HL-60 (cell line): ENCODE results near the gene USP21.

Experiments used
- DNase-seq, 2 experiments: peaks; one replicate each; pipeline ENCODE4 v3.0.0-alpha.2; 2010 to 2020; ENCODE audit warnings: low read depth in 1 of 2, low spot score in 1 of 2
- H3K27ac ChIP-seq: fragments of 250-450 bp; sonication (Bioruptor Pico); replicated peaks from 2 replicates; pipeline ENCODE4 v1.5.1; 2020; ENCODE audit warnings: mild to moderate bottlenecking, moderate library complexity
- H3K27me3 ChIP-seq: fragments of 250-450 bp; sonication (Bioruptor Pico); 2 replicates; pipeline ENCODE4 v1.5.1; 2021; ENCODE audit warnings: mild to moderate bottlenecking, moderate library complexity; ENCODE audit not compliant: insufficient read depth, poor library complexity, severe bottlenecking
- H3K4me3 ChIP-seq: replicated peaks from 2 replicates; pipeline ENCODE4 v1.5.1; 2011; ENCODE audit warnings: mild to moderate bottlenecking, control low read depth, low read length; ENCODE audit not compliant: insufficient read depth
- GABPA ChIP-seq: IDR thresholded peaks from 2 replicates; pipeline ENCODE4 v1.6.1; 2012; ENCODE audit warnings: low read depth
- POLR2AphosphoS5 ChIP-seq: IDR thresholded peaks from 2 replicates; pipeline ENCODE4 v1.6.1; 2012; ENCODE audit warnings: low read depth
- SPI1 ChIP-seq: IDR thresholded peaks from 2 replicates; pipeline ENCODE4 v1.6.1; 2012; ENCODE audit warnings: low read depth, mild to moderate bottlenecking, borderline replicate concordance
- TF ChIP-seq, protein P1 (sequence below): IDR thresholded peaks from 2 replicates; pipeline ENCODE4 v1.6.1; 2012; ENCODE audit warnings: low read depth; ENCODE audit not compliant: insufficient replicate concordance
- TF ChIP-seq, protein P2 (sequence below): IDR thresholded peaks from one replicate; pipeline ENCODE4 v1.5.1; 2011; ENCODE audit warnings: low read length, control low read depth, inconsistent platforms; ENCODE audit not compliant: insufficient read depth

Gene USP21

DNA sequence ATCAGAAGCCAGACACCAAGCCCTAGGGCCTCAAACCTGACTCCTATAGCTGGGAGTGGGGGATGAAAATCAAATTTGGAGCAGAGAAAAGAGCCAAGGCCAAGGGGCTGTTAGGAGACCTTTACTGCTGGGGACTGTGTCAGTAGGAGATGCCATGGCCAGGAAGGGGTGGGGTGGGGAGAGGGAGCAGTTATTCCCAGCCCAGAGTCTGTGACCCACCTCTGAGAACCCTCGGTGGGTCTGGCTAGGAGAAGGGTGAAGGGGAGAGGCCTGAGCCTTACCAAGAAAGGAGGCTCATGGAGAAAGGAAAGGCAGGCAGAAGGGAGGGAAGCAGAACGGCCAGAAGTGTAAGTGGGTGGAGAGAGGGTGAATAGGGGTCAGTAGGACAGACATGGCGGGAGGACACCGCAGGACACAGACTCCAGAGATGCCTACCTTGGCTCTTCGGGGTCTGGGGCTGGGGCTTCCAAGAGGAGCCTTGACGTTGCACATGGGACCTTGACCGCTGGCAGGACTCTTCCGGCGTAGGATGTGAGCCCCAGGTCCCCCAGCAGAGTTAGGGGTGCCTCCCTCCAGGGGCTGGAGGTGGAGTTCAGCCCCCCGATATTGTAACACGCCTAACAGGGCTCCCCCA is 38.4 kb downstream of the USP21 start:
- TF ChIP-seq, protein P1, sequence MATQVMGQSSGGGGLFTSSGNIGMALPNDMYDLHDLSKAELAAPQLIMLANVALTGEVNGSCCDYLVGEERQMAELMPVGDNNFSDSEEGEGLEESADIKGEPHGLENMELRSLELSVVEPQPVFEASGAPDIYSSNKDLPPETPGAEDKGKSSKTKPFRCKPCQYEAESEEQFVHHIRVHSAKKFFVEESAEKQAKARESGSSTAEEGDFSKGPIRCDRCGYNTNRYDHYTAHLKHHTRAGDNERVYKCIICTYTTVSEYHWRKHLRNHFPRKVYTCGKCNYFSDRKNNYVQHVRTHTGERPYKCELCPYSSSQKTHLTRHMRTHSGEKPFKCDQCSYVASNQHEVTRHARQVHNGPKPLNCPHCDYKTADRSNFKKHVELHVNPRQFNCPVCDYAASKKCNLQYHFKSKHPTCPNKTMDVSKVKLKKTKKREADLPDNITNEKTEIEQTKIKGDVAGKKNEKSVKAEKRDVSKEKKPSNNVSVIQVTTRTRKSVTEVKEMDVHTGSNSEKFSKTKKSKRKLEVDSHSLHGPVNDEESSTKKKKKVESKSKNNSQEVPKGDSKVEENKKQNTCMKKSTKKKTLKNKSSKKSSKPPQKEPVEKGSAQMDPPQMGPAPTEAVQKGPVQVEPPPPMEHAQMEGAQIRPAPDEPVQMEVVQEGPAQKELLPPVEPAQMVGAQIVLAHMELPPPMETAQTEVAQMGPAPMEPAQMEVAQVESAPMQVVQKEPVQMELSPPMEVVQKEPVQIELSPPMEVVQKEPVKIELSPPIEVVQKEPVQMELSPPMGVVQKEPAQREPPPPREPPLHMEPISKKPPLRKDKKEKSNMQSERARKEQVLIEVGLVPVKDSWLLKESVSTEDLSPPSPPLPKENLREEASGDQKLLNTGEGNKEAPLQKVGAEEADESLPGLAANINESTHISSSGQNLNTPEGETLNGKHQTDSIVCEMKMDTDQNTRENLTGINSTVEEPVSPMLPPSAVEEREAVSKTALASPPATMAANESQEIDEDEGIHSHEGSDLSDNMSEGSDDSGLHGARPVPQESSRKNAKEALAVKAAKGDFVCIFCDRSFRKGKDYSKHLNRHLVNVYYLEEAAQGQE = no peak
- TF ChIP-seq GABPA = no peak
- TF ChIP-seq SPI1 = no peak
- no peak for TF ChIP-seq POLR2AphosphoS5
- TF ChIP-seq, protein P2, sequence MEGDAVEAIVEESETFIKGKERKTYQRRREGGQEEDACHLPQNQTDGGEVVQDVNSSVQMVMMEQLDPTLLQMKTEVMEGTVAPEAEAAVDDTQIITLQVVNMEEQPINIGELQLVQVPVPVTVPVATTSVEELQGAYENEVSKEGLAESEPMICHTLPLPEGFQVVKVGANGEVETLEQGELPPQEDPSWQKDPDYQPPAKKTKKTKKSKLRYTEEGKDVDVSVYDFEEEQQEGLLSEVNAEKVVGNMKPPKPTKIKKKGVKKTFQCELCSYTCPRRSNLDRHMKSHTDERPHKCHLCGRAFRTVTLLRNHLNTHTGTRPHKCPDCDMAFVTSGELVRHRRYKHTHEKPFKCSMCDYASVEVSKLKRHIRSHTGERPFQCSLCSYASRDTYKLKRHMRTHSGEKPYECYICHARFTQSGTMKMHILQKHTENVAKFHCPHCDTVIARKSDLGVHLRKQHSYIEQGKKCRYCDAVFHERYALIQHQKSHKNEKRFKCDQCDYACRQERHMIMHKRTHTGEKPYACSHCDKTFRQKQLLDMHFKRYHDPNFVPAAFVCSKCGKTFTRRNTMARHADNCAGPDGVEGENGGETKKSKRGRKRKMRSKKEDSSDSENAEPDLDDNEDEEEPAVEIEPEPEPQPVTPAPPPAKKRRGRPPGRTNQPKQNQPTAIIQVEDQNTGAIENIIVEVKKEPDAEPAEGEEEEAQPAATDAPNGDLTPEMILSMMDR = no peak
- Histone ChIP-seq H3K27me3 (no peaks in the 10 kb centered on the region), H3K27ac (no peak overlapping the region), H3K4me3 (no peak overlapping the region)
- DNase-seq = no peak

DNA sequence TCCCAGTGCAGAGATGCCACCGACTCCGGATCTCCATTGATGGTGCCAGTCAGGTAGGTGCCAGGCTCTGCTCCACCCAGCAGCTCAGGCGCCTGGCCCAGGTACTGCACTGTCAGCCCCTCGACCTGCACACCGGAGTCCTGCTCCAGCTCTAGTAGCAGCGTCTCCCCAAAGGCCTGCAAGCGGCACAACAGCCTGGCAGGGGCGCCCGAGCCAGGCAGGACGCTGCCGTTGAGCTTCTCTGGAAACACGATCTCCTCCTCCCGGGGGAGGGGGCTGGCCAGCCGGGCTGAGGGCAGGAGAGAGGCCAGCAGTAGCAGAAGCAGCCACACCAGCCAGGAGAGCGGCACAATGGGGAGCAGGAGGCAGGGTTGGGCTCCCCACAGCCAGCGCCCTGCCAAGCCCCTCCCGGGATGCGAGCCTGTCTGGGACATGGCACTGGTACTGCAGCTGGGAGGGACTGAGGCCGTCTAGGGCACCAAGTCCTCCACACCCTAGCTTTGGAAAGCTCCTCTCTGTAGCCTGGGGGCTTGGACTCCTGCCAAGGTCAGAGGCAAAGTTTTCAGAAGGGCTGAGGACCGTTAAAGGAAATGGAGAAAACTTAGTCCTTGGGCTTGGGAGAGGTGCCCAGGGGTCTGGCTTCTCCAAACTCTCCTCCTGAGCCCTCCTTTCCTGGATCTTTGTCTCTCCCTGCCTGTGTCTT is 39.0 kb downstream of the USP21 start:
- TF ChIP-seq, protein P1 = no peak
- no peak for DNase-seq
- no peak overlapping the region for H3K27ac ChIP-seq
- H3K27me3 ChIP-seq = no peaks in the 10 kb centered on the region
- no peak overlapping the region for H3K4me3 ChIP-seq

DNA sequence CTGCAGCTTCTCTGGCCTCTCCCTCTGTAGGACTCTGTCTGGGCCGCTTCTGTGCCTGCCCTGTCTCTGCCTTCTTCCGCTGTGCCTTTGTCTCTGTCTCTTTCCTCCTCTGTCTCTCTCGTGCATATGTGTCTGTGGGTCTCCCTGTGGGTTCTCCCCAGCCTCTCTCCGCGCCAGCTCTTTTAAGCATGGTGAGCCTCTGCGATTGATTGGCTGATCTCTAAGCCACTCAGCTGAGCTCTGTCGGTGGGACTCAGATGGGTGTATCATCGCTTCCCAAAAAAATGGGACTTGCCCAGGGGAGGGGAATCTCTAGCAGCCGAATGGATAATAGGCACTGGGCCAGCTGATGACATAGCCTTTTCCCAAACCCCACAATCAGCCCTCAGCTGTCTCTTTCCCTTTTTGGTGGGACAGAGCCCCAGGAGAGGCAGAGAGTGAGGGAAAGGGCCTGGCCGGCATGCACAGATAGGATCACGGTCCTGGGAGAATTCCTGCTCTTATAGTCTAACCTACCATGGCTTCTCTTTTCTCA is 39.7 kb downstream of the USP21 start, which contains the start of gene ADAMTS4:
TSS of gene ADAMTS4 (minus strand) at position 158 of the 535 bp plus-strand sequence. CDS start 427 bp downstream, outside the sequence.
- DNase-seq = no peak
- Histone ChIP-seq H3K4me3 (no peak within 1 kb of the TSS), H3K27ac (no peak within 1 kb of the TSS), H3K27me3 (no peaks in the 10 kb centered on the region)
- TF ChIP-seq, protein P2 = no peak
- no peak for TF ChIP-seq GABPA

DNA sequence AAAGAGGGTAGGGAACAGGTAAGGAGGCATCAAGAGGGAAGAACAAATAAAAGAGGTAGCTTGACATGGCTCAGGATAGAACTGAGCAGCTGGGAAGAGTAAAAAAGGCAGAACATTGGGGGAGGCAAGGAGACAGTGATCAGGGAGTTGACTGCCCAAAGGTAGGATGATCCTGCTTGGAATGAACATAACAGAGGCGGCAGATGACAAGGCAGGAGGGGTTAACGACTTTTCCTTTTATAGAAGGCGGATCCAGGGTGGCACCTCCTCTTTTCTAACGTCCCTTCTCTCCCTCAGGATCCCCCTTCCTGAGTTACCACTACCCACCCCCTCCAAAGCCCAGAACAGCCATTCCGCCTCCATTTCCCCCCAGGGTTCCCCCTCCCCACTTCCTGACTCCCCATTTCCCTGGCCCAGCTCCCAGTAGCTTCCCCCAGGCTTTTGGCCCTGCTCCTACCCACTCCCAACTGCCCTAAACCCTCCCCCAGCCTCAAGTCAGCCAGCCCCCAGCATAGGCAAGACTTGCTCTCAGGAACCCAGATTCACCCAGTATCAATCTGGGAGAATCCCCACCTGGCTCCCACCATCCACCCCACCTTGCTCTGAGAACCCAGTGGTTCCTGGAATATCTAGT is 40.3 kb downstream of the USP21 start:
- TF ChIP-seq, protein P1 = no peak
- TF ChIP-seq GABPA (no peak), POLR2AphosphoS5 (no peak), SPI1 (no peak)
- TF ChIP-seq, protein P2 = no peak

More for the DNA sequence above, 40.3 kb downstream of the USP21 start:
- DNase-seq = no peak
- H3K27ac ChIP-seq = no peak overlapping the region
- no peak overlapping the region for H3K4me3 ChIP-seq
- H3K27me3 ChIP-seq = no peaks in the 10 kb centered on the region
